Stimulated activated CD8-positive, alpha-beta memory T cell treated with anti-CD3 and anti-CD28 coated beads, Interleukin-12 subunit alpha, Interleukin-12 subunit beta, amount 100 ng/mL, for 1 hour (primary cell): Measurements from ENCODE around the gene RABL3.
"Not testable (repeated sequence)": the region's sequence is repeated elsewhere in the genome, so short reads cannot be mapped to it uniquely, and the experiment has no call there.

ENCODE experiments used
- DNase-seq: peaks from one replicate; pipeline ENCODE4 v3.0.0-alpha.2; 2020; ENCODE audit warnings: low read depth

Gene RABL3

GRCh38 chr3:120682095-120682681 lies 60.1 kb downstream of the RABL3 start, which contains the start of gene HGD:
Gene HGD, minus strand, starts transcription at chr3:120682239. Its CDS starts 128 bp downstream, at chr3:120682111.
- DNase-seq: no peak

DNA sequence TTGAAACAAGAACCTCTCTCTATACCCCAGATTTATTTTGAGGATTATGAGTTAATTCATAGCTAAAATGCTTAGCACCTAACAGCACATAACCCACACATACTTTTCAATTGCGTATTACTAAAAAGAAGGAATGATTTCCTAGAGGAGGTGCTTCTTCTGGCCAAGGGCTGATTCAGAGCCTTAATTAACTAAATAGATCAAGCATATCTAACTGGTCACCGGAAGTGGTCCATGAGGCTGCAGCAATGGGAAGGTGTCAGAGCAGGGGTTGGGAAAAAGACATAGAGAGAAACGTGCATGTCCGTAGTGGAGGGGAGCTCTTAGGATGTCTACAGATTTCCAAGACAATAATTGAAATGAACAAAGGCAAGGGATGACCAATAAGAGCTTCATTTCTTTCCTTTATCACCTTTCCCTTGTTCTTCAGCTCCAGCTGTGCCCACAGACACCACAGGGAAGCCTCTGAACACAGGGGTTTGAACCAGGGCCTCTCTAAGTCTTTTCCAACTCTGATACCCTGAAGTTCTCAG lies 60.7 kb downstream of the RABL3 start:
- no peak for DNase-seq

DNA sequence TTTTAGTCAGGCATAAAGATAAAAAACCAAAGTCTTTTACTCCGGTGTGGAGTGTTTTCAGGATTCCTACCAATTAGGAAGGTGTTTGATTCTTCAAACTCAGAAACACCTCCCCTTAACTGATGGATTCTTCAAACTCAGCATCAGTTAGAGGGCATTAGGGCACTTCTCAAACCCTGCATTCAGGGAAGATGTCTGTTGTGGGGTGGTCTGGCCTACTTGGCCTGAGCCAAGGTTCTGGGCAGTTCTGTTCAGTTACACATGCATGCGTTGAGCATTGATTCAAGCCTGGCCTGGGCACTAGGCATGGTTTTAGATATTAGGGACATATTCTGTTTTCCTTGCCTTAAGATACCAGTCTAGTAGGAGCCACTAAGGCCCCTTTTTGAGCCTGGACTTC lies 61.3 kb downstream of the RABL3 start:
- no peak for DNase-seq

- no peak for DNase-seq
Measured at GRCh38 chr3:120680193-120680894, 62.0 kb downstream of the RABL3 start.

DNA sequence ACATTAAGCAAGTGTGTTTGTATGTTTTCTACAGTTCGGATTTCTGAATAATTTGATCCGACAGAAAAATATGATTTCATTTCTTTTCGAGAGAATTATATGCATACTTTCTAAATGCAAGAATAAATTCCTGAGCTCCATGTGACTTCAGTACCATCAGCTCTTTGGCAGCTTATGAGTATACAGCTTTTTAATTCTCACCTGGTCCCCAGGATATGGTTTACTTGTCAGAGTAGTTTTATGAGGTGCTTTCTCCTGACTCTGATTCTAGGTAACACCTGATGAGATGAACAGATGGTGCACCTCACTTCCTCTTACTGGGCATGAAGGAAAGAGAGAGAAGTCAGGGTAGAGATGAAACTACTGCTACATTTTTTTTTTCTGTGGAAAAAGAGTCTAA lies 63.3 kb downstream of the RABL3 start:
- no peak for DNase-seq

GRCh38 chr3:120678331-120678947 lies 63.9 kb downstream of the RABL3 start:
- no peak for DNase-seq

- DNase-seq: not testable (repeated sequence)
Measured at GRCh38 chr3:120677193-120677592, 65.1 kb downstream of the RABL3 start.

DNA sequence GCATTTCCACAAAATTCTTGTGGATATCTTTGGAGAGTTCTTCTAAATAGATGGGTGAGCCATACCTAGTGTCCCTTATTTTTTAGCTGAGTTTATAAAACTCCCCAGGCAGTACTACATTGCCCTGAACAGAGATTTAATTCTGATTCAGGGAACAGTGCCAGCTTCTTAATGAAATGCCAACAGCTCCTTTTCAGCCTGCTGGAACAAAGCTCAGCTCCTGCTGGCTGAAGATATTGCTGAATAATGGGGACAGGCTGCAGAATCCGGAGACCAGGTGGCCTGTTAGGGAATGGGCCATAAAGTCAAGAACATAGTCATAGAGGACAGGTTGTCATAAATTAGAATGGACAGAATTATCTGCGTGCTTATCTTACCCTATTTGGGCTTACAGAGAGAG lies 69.2 kb downstream of the RABL3 start:
- DNase-seq: no peak

GRCh38 chr3:120670576-120670975 lies 71.7 kb downstream of the RABL3 start:
- DNase-seq: no peak

GRCh38 chr3:120664926-120665325 lies 77.4 kb downstream of the RABL3 start:
- DNase-seq: no peak

GRCh38 chr3:120661945-120662344 lies 80.4 kb downstream of the RABL3 start:
- DNase-seq: no peak

DNA sequence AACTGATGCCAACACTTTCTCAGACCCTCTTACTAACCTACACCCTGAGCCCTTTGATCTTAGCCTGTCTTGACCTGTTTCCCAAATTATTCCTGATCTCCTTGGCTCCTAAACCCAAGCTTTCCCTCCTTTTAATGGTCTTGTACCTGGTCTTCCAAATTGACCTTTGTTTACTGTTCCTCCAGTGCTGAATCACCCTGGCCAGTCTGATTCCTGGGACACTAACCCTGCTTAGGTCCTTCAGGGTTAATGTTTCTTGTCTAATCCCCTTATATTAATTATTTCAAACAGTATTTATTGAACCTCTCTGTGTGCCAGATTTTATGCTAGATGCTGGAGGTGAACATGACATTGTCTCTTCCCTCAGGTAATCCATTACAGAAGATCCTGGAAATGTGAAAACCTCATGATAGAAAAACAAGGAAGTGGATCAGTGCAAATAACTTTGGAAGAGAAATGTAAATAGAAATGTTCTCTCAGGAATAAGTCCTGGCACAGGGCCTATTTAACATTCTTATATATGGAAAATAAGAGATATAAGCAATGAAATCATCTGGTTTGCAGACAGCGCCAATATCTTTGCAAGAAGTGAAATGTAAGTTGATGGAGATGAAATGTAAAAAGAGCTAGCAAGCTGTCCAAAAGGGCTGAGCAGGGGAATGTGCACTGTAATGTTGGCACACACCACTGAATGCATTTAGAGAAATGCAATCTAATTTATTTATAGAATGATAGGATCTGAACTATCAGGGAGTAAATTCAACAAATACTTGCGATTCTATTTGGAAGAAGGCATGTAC lies 81.0 kb downstream of the RABL3 start:
- DNase-seq: no peak

GRCh38 chr3:120659834-120660233 lies 82.5 kb downstream of the RABL3 start:
- no peak for DNase-seq

- DNase-seq: no peak
Measured at GRCh38 chr3:120659285-120659684, 83.0 kb downstream of the RABL3 start.

GRCh38 chr3:120652896-120653545 lies 89.3 kb downstream of the RABL3 start:
- DNase-seq: no peak

DNA sequence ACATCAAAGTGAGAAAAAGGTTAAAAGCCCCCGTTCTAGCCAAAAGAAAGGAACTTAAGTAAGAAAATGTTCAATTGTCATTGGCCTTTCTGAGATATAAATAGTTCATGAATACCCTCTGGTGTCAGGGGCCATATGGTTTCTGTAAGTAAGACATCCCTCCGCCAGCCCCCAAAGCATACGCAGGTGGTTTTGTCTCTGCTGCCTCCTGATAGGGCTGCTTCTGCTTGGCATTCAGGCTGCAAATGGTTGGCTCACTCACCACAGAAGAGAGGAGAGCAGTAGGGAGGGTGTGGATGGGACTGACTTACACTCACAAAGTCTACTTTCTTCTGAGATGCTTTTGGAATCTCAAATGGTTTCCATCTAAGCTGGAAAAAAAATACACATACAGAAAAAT lies 90.0 kb downstream of the RABL3 start:
- no peak for DNase-seq

- DNase-seq: no peak
Measured at GRCh38 chr3:120650311-120650710, 92.0 kb downstream of the RABL3 start.

DNA sequence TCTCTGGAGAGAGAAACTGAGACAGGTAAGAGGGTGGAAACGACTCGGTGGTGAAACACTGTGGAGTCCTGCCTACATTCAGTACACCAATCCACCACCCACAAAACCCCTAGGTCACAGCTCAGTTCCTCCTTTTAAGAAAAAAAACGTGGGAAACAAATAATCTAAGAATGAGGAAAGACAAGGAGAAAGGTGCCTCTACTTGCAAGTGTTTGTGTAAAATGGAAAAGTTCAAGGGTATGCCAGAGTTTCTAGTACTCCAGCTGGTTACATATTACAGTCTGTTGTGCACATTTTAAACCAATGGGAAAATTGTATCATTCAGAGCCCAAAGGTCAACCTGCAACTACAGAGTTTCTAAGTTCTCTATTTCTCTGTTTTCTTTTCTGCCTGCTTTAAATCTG lies 92.5 kb downstream of the RABL3 start:
- no peak for DNase-seq

- no peak for DNase-seq
Measured at GRCh38 chr3:120648290-120648689, 94.0 kb downstream of the RABL3 start.

DNA sequence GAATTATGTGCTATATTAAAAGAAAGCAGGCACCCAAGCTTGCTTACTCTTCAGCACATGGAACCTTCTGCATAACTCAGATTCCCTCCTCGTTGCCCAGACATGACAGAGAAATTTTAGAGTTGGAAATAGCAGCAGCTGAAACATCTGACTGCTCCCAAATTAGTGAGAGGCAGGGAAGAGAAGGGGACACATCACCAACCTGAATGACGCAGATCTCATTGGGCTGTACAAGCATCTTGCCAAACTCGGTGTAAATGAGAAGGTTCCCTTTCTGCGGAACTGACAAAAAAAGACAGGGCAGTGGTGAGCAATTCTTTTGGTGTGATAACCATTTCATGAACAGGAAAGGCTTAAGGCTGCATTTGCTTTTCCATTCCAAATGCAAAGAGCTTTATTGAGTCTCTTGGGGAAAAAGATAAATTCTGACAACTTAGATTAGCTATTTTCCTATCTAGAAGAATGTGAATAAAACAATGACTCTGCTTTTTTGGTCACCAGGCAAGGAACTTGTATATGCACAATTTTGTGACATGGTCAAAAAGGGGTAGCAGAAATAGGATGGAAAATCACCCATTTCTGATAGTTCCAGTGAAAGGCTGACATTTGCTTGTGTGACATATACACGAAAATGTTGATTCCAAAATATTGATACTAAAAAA lies 95.4 kb downstream of the RABL3 start:
- no peak for DNase-seq
